ENCODE data around the gene ZNF587B.
"Not testable (repeated sequence)": the region's sequence is repeated elsewhere in the genome, so short reads cannot be mapped to it uniquely, and the experiment has no call there.

ZNF587B gene

GRCh38 chr19:57849162-57849665 lies 19.1 kb downstream of the ZNF587B start:
- H3K4me3 ChIP-seq (ENCODE audit: insufficient read depth, low read length, poor library complexity, severe bottlenecking); H3K9me2 ChIP-seq (replicated peaks; ENCODE audit: insufficient read depth, low read length); H3F3A ChIP-seq (ENCODE audit: insufficient read depth); H3K36me3 ChIP-seq (ENCODE audit: low read length); H2AFZ ChIP-seq (ENCODE audit: low read depth, low read length, severe bottlenecking); H4K20me1 ChIP-seq (ENCODE audit: low read depth, low read length); H3K27ac ChIP-seq (ENCODE audit: low read depth, low read length); H3K9ac ChIP-seq (ENCODE audit: low read length); H3K9me3 ChIP-seq (ENCODE audit: insufficient read depth, low read length); H3K27me3 ChIP-seq (ENCODE audit: low read length): not testable (repeated sequence)
- Histone ChIP-seq H3K4me2 (ENCODE audit: low read depth, low read length, poor library complexity, severe bottlenecking) (peak overlapping the region; percentile 2), H3K79me2 (ENCODE audit: insufficient read depth, low read length) (peaks cover 36% of the 10 kb centered on the region)

DNA sequence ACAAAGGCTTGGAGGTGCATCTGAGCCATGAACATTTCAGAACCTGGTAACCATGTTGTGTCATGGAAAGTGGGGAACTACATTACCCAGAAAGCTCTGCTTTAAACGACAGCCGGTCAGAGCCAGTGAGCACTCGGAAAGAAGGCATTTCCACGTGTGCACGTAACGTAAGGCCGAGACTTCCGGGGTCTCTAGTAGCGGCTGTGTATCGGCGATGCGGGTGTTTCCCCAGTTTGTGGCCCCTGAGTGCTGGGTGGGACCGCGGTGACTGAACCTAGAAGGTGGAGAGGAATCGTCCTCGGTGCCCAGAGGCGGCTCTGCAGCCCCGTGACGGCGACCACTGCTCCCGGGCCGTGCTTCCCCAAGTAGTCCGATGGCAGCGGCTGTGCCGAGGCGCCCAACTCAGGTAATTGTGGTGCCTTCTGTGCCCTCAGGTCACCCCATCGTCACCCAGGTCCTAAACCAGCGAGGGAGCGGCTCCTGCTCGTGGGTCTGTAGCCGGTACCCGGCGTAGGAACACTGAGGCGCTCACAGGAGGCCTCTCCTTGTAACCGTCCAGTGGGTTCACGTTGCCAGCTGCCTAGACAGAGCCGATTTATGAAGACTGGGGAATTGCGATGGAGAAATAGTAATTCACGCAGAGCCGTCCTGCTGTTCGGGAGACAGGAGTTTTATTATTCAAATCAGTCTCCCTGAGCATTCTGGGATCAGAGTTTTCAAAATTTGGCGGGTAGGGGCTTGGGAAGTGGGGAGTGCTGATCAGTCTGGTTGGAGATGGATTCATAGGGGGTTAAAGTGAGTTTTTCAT lies 19.8 kb downstream of the ZNF587B start, which contains the start of gene ZNF587:
Gene ZNF587 (plus strand): TSS at position 194 of the 808 bp plus-strand sequence. CDS start 180 bp downstream, at position 374.
- H4K20me1 ChIP-seq (ENCODE audit: low read depth, low read length); H3K27me3 ChIP-seq (ENCODE audit: low read length); H3K9me2 ChIP-seq (replicated peaks; ENCODE audit: insufficient read depth, low read length); H3K9me3 ChIP-seq (ENCODE audit: insufficient read depth, low read length); H2AFZ ChIP-seq (ENCODE audit: low read depth, low read length, severe bottlenecking); H3F3A ChIP-seq (ENCODE audit: insufficient read depth); H3K36me3 ChIP-seq (ENCODE audit: low read length): not testable (repeated sequence)
- Histone ChIP-seq H3K27ac (ENCODE audit: low read depth, low read length) (peak within 1 kb of the TSS; percentile 64), H3K9ac (ENCODE audit: low read length) (peak within 1 kb of the TSS; percentile 78), H3K79me2 (ENCODE audit: insufficient read depth, low read length) (peaks cover 30% of the 10 kb centered on the region), H3K4me3 (ENCODE audit: insufficient read depth, low read length, poor library complexity, severe bottlenecking) (peak within 1 kb of the TSS; percentile 68), H3K4me2 (ENCODE audit: low read depth, low read length, poor library complexity, severe bottlenecking) (peak within 1 kb of the TSS; percentile 54)

DNA sequence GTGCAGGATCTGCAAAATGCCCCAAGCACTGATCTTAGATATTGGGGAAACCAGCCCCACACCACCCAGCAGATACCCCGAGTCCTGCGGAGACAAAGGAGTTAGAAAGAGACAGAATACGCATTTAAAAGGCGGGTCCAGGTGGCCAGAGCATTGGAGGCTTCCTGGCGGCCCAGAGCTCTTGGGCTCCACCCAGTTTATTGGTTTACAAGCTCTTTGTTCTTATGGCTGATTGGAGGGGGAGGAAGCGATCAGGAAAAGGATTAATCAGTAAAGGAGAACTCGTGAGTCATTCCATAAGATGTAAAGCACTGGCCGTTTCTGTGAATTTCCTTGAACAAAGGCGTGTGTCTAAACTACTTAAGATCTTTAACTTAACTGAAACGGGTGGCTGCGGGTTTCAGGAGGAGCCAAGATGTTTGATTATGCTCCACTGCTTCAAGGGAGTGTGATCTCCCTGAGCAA lies 20.5 kb downstream of the ZNF587B start:
- no peak overlapping the region for H2AFZ ChIP-seq (ENCODE audit: low read depth, low read length, severe bottlenecking)

GRCh38 chr19:57851812-57852603 lies 21.9 kb downstream of the ZNF587B start:
- not testable (repeated sequence) for H3K9me2 ChIP-seq (replicated peaks; ENCODE audit: insufficient read depth, low read length); H3F3A ChIP-seq (ENCODE audit: insufficient read depth); H3K4me3 ChIP-seq (ENCODE audit: insufficient read depth, low read length, poor library complexity, severe bottlenecking); H3K27ac ChIP-seq (ENCODE audit: low read depth, low read length); H3K36me3 ChIP-seq (ENCODE audit: low read length); H2AFZ ChIP-seq (ENCODE audit: low read depth, low read length, severe bottlenecking); H4K20me1 ChIP-seq (ENCODE audit: low read depth, low read length); H3K9me3 ChIP-seq (ENCODE audit: insufficient read depth, low read length); H3K27me3 ChIP-seq (ENCODE audit: low read length); H3K9ac ChIP-seq (ENCODE audit: low read length)
- H3K4me2 ChIP-seq (ENCODE audit: low read depth, low read length, poor library complexity, severe bottlenecking): peak overlapping the region; percentile 54
- peaks cover 24% of the 10 kb centered on the region for H3K79me2 ChIP-seq (ENCODE audit: insufficient read depth, low read length)

More for the DNA sequence above, 20.5 kb downstream of the ZNF587B start:
- no peaks in the 10 kb centered on the region for H3K9me2 ChIP-seq (replicated peaks; ENCODE audit: insufficient read depth, low read length)
- no peaks in the 10 kb centered on the region for H3K9me3 ChIP-seq (ENCODE audit: insufficient read depth, low read length)
- H3K4me3 ChIP-seq (ENCODE audit: insufficient read depth, low read length, poor library complexity, severe bottlenecking): peak overlapping the region; percentile 68
- H3K36me3 ChIP-seq (ENCODE audit: low read length): no peaks in the 10 kb centered on the region
- no peak for TF ChIP-seq EZH2phosphoT487 (conservative IDR thresholded peaks at IDR 0.05; ENCODE audit: low read length)
- TF ChIP-seq, protein P1, sequence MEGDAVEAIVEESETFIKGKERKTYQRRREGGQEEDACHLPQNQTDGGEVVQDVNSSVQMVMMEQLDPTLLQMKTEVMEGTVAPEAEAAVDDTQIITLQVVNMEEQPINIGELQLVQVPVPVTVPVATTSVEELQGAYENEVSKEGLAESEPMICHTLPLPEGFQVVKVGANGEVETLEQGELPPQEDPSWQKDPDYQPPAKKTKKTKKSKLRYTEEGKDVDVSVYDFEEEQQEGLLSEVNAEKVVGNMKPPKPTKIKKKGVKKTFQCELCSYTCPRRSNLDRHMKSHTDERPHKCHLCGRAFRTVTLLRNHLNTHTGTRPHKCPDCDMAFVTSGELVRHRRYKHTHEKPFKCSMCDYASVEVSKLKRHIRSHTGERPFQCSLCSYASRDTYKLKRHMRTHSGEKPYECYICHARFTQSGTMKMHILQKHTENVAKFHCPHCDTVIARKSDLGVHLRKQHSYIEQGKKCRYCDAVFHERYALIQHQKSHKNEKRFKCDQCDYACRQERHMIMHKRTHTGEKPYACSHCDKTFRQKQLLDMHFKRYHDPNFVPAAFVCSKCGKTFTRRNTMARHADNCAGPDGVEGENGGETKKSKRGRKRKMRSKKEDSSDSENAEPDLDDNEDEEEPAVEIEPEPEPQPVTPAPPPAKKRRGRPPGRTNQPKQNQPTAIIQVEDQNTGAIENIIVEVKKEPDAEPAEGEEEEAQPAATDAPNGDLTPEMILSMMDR (IDR thresholded peaks at IDR 0.05; ENCODE audit: insufficient read depth, low read length, poor library complexity, severe bottlenecking): no peak
- H4K20me1 ChIP-seq (ENCODE audit: low read depth, low read length): no peaks in the 10 kb centered on the region
- peak overlapping the region; percentile 64 for H3K27ac ChIP-seq (ENCODE audit: low read depth, low read length)
- H3K79me2 ChIP-seq (ENCODE audit: insufficient read depth, low read length): peaks cover 24% of the 10 kb centered on the region
- H3K9ac ChIP-seq (ENCODE audit: low read length): peak overlapping the region; percentile 78
- peak overlapping the region; percentile 54 for H3K4me2 ChIP-seq (ENCODE audit: low read depth, low read length, poor library complexity, severe bottlenecking)
- H3K27me3 ChIP-seq (ENCODE audit: low read length): no peaks in the 10 kb centered on the region
- H3F3A ChIP-seq (ENCODE audit: insufficient read depth): peaks cover 8% of the 10 kb centered on the region; the same call in 1 of the 2 replicates

DNA sequence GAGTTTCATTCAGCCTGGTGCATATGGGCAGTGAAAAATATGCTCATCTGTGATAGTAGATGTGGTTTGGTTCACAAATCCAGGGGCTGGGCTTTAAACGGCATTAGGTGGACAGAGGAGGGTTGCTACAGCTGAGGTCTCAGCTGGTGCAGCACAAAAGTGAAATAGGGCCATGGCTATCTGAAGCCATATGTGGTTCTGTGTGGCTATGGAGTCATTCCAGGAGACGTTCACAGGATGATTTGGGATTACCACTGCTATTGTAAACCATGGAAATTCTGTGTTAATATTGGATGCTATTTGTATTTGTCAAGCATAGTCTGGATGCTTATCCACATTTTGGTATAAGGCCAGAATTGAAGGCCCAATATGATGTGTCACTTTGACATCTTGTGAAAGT lies 24.0 kb downstream of the ZNF587B start:
- peaks cover 27% of the 10 kb centered on the region for H3K79me2 ChIP-seq (ENCODE audit: insufficient read depth, low read length)
- not testable (repeated sequence) for H3K27me3 ChIP-seq (ENCODE audit: low read length); H3K9me3 ChIP-seq (ENCODE audit: insufficient read depth, low read length); H3K27ac ChIP-seq (ENCODE audit: low read depth, low read length); H3K9me2 ChIP-seq (replicated peaks; ENCODE audit: insufficient read depth, low read length); H3K9ac ChIP-seq (ENCODE audit: low read length); H3F3A ChIP-seq (ENCODE audit: insufficient read depth); H3K4me3 ChIP-seq (ENCODE audit: insufficient read depth, low read length, poor library complexity, severe bottlenecking); H3K4me2 ChIP-seq (ENCODE audit: low read depth, low read length, poor library complexity, severe bottlenecking); H4K20me1 ChIP-seq (ENCODE audit: low read depth, low read length); H2AFZ ChIP-seq (ENCODE audit: low read depth, low read length, severe bottlenecking); H3K36me3 ChIP-seq (ENCODE audit: low read length)

DNA sequence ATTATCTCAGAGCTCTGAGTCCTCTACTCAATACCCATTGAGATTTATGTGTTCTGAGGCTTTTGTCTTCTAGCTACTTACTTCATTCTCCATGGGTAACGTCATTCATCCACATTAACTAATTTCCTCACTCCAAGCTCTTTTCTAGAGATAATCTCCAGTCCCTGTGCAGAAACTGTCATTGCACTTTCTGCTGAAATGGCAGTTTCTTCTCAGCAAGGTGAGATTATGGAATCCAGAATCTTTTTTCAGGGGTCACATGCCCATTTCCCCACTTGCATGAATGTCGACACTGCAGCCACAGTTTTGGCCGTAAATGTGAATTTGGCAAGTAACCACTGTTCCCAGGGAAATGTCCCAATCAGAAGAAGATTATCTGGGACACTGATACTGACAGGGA lies 32.3 kb downstream of the ZNF587B start:
- not testable (repeated sequence) for H3K9me3 ChIP-seq (ENCODE audit: insufficient read depth, low read length); H2AFZ ChIP-seq (ENCODE audit: low read depth, low read length, severe bottlenecking); H4K20me1 ChIP-seq (ENCODE audit: low read depth, low read length); H3K27ac ChIP-seq (ENCODE audit: low read depth, low read length); H3K9me2 ChIP-seq (replicated peaks; ENCODE audit: insufficient read depth, low read length); H3K79me2 ChIP-seq (ENCODE audit: insufficient read depth, low read length); H3K4me2 ChIP-seq (ENCODE audit: low read depth, low read length, poor library complexity, severe bottlenecking); H3F3A ChIP-seq (ENCODE audit: insufficient read depth); H3K4me3 ChIP-seq (ENCODE audit: insufficient read depth, low read length, poor library complexity, severe bottlenecking); H3K27me3 ChIP-seq (ENCODE audit: low read length); H3K9ac ChIP-seq (ENCODE audit: low read length)
- peaks cover 13% of the 10 kb centered on the region; the same call in 1 of the 2 replicates for H3K36me3 ChIP-seq (ENCODE audit: low read length)

Data from SU-DHL-6 (cell line).